GM21619 (cell line): Measurements from ENCODE around the gene TCOF1.

Experiments
- ATAC-seq: cut with Tn5 transposase; IDR thresholded peaks from one replicate; pipeline ENCODE4 v1.9.1; 2021; ENCODE audit not compliant: unreplicated experiment

TCOF1 gene

GRCh38 chr5:150347451-150347850, 10.0 kb upstream of the TCOF1 start:
- no peak for ATAC-seq

DNA sequence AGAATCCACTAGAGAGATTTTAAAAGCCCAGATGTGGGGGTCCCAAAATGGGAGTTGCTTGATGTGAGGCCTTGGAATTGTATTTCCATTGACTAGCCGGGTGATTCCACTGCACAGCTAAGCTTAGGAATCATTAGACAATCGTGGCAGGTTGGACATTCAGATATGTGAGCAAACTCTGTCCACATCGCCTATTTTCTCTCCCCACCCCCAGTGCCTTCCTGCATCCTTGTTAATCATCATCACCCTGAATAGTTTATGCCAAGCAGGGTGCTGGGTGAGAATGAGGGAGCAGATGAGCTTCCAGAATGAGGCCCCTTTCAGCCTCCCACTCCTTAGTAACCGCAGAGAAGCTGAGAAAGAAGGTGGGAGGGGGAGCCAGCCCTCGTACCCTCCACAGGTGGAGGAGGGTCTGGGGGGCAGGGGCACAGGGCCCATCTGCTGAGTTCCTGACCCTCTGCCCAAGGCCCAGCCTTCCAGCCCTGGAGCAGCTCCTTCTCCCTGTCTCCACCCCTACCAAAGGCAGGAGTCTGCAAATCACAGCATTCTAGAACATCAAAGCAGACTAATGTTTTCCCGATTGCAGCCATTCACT, 7.7 kb upstream of the TCOF1 start:
- ATAC-seq, result no peak

GRCh38 chr5:150350524-150351344, 6.8 kb upstream of the TCOF1 start:
- peak; percentile 89 for ATAC-seq

DNA sequence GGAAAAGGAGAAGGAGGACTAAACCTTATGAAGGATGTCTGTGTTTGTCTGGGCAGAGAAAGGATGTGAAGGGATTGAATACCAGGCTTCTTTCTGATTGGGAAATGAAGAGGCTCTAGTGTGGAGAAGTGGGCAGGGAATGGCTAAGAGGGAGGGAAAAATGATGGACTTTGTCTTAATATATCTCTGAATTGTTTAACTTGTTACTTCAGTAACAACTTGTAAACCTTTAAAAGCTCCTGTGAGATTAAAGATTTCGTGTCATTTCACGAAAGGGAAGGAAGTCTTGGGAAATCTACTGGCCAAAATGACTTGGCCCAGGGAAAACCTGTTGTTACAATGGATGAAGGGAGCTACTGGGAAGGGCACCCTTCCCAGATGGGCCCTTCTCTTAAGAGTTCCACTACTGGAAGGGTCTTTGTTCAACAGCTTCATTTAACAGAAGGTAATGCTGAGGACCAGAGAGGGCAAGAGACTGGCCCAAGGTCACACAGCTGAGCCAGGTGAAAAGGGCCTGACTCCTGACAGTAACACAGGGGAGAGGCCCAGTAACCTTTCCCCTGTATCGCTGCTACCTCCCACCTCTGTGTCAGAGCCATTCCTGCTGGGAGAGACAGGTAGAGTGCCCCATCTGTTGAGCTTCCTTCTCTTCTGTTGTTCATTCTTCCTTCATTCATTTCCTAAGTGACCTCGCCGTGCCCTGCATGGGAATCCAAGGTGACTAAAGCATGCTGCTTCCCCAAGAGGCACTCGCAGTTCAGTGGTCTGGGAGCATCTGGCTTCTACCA, 5.1 kb upstream of the TCOF1 start:
- ATAC-seq, result no peak

DNA sequence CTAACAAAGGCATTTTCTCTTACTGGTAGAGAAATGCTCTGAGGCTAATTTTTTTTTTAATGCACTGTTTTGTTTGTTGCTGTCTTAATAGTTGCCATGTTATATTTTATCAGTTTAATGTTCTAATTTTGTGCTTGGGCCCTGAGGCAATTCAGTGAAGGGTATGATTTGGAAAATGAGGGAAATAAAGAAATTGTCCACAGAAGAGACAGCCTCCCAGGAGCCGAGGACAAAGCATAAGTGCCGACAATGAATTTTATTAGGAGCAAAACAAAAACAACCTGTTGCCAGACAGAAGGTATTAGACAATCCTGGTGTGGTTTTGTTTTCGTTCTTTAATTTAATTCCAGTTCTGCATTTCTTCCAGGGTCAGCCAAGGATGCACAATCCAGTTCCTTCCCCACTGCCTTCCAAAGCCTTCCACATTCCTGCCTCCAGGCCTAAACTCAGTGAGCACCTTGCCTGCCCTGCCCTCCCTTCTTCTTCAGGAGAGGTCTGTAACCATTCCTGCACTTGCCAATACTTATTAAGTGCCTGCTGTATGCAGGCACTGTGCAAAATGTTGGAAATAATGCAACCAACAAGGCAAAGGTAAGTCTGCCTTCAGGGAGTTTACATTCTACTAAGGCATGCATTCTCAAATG, 4.3 kb upstream of the TCOF1 start:
- no peak for ATAC-seq

GRCh38 chr5:150355791-150356190, 1.7 kb upstream of the TCOF1 start:
- no peak for ATAC-seq

- ATAC-seq, result no peak
These were observed 762 bp upstream of the TCOF1 start for GRCh38 chr5:150356575-150357294.

DNA sequence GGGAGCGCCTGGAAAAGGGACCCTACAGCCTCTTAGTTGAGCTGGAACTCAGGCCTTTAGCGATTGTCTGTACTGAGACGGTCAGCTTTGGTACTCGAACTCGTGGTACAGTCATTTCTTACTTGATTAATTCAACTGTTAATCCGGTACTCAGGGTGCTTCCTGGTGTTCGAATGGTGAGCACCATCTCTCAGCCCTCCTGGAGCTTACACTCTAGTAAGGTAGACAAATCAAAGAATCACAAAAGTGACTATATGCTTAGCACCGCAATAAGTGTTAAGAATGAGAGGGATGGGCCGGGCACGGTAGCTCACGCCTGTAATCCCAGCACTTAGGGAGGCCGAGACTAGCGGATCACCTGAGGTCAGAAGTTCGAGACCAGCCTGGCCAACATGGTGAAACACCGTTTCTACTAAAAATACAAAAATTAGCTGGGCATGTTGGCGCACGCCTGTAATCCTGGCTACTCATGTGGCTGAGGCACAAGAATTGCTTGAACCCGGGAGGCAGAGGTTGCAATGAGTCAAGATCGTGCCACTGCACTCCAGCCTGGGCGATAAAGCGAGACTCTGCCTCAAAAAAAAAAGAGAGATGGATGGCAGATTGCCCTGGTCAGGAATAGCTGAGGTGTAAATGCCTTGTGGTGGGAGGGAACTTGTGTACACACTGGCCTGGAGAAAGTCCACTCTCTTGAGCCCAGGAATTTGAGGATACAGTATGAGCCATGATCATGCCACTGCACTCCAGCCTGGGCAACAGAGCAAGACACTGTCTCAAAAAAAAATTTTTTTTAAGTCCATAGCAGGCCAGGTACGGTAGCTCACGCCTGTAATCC, 981 bp downstream of the TCOF1 start:
- ATAC-seq, result no peak

DNA sequence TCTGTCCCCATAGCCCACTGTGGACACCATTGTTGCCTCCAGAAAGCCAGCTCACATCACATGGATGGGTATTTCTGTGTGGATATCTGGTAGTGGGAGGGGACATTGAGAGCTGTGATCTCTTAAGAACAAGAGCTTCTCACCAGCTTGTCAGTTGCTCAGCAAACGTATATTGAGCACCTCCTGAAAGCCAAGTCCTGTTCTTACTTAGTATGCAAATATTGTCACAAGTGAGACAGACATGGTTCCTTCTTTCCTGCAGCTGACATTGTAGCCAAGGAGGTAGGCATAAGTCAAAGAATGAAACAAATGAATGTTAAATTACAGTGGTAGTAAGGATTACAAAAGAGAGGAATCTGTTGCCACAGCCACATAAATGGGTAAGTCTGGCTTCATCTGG, 3.8 kb downstream of the TCOF1 start:
- no peak for ATAC-seq

DNA sequence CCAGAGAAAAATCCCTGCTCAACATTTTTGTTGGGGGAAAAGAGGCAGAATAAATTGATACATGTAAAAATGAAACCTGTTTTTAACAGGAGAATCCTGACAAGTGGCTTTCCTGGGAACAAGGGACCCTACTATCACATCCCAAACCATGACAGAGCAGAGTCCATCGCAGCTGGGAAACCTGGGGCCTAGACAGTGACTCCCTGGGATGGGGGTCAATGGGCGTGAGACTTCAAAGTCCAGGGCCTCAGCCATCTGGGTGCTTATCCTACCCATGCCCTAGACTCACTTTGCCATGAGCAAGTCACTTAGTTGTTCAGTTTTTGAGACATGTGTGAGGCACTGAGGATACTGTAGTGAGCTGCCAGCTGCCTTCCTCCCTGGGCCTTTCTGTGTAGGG, 5.7 kb downstream of the TCOF1 start:
- ATAC-seq, result no peak

- no peak for ATAC-seq
These were observed 6.5 kb downstream of the TCOF1 start for GRCh38 chr5:150364004-150364403.

DNA sequence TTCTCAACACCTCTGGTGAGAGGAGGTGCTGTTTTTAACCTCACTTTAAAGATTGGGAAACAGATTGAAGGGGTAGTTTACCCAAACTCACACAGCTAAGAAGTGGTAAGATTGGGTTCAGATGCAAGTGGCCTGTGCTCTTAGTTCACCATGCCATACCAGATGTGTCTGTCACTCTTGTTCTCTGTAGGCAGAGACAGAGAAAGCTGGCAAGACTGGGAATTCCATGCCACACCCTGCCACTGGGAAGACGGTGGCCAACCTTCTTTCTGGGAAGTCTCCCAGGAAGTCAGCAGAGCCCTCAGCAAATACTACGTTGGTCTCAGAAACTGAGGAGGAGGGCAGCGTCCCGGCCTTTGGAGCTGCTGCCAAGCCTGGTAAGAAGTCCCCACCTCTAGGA, 11.0 kb downstream of the TCOF1 start:
- ATAC-seq, result no peak

DNA sequence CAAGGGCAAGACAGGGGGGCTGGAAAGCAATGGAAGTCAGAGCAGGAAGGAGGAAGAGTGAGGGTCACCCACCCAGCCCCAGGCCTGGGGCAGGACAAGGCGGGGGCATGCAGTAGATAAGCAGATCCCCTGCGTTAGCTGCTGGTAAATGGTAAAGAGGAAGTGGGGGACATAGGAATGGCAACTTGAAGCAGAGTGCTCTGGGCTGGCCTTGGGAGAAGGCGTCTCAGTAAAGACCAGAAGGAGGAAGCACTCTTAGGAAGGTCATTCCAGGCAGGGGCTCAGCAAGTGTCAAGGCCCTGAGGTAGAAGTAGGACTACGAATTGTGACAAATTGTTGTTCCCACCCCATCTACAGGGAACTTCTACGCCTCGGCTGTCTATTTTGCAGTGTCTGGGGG, 15.1 kb downstream of the TCOF1 start:
- ATAC-seq, result no peak

DNA sequence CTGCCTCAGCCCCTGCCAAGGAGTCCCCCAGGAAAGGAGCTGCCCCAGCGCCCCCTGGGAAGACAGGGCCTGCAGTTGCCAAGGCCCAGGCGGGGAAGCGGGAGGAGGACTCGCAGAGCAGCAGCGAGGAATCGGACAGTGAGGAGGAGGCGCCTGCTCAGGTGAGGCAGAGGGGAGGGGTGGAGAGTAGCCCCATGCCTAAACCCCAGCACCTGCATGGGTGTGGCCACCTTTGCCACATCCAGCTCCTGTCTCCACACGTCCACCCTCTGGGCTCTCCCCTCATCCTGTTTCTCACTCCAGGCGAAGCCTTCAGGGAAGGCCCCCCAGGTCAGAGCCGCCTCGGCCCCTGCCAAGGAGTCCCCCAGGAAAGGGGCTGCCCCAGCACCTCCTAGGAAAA, 17.2 kb downstream of the TCOF1 start:
- no peak for ATAC-seq

- no peak for ATAC-seq
These were observed 19.6 kb downstream of the TCOF1 start for GRCh38 chr5:150376799-150377771.

DNA sequence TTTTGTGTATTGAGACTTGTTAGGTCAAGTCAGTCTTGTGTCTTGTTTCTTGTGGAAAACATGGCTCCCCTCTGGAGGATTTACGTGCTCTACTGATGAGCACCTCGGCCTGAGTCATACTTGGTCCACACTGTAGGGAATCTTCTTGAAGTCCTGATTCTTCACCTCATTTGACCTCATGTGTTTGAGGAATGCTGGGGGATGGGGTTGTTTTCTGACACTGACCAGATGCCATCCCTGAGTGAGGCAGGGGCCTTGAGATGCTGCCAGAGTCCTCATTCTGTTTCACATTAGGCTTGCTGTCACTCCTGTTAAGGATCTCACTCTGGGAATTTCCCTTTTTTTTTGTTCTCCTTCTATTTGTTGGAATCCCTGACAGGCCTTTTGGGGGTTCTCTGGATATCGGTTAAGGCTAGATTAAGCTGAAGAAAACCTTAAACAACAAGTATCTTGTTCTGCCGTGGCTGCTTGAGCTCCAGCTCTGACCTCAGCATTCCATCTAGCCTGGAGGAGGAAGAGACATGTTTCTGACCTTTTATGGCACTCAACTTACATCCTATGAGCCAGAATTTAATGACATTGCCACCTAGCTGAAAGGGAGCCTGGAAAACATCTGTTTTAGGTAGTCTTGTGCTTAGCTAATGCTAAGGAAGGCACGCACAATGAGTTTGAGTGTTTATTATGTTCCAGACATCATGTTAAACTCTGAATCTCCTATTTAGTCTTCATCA, 20.6 kb downstream of the TCOF1 start:
- no peak for ATAC-seq

DNA sequence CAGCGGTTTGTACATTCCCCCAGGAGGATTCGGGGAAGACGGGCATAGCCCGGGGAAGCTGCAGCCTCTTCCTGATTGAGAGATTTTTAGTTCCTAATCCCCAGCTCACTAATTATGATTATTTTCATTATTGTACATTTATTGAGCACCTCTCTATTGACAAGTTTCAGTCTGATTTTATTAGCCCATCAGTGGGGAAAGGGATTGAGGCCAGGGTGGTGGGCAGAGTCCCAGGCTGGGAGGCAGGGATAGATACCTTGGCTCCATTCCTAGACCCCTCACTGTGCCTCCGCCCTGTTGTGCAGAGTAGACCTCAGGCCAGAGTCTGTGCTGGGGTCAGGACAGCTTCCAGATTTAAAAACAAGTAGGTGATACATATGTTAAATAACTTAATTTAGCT, 27.2 kb downstream of the TCOF1 start:
- no peak for ATAC-seq
